Measurements from ENCODE around the gene ADAT3.

GRCh38 chr19:1933244-1933643, 28.0 kb downstream of the ADAT3 start:
- no peak for TF ChIP-seq CTCF (IDR thresholded peaks at IDR 0.05)
- TF ChIP-seq POLR2A (IDR thresholded peaks at IDR 0.05): no peak

All from esophagus squamous epithelium (tissue), 4 donors.